Measurements from ENCODE around the gene PLXND1. TPM values are rescaled to one million over a fixed set of nuclear protein-coding genes. Genes with fewer than 3 reads are reported as not detected.

Gene PLXND1
- total RNA-seq, 2 donors from 2014 or later, result 47.7 to 135 TPM

GRCh38 chr3:129565902-129566301, 40.6 kb downstream of the PLXND1 start:
- H3K27ac ChIP-seq, result no peak overlapping the region
- ATAC-seq, result no peak
- 91 to 98% methylated on average over 7 of the region's 7 CpGs for WGBS, 2 donors
- H3K4me3 ChIP-seq, result no peak overlapping the region
- H3K4me1 ChIP-seq, result no peaks in the 10 kb centered on the region
- TF ChIP-seq, protein P1, sequence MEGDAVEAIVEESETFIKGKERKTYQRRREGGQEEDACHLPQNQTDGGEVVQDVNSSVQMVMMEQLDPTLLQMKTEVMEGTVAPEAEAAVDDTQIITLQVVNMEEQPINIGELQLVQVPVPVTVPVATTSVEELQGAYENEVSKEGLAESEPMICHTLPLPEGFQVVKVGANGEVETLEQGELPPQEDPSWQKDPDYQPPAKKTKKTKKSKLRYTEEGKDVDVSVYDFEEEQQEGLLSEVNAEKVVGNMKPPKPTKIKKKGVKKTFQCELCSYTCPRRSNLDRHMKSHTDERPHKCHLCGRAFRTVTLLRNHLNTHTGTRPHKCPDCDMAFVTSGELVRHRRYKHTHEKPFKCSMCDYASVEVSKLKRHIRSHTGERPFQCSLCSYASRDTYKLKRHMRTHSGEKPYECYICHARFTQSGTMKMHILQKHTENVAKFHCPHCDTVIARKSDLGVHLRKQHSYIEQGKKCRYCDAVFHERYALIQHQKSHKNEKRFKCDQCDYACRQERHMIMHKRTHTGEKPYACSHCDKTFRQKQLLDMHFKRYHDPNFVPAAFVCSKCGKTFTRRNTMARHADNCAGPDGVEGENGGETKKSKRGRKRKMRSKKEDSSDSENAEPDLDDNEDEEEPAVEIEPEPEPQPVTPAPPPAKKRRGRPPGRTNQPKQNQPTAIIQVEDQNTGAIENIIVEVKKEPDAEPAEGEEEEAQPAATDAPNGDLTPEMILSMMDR (IDR thresholded peaks at IDR 0.05), result no peak
- TF ChIP-seq POLR2A (IDR thresholded peaks at IDR 0.05), result no peak
- no peaks in the 10 kb centered on the region for H3K27me3 ChIP-seq
- H3K36me3 ChIP-seq (replicated peaks in 1 of 2; ENCODE audit: insufficient read depth in 1 of 2, low read depth in 2 of 2), result no peaks in the 10 kb centered on the region
- H3K9me3 ChIP-seq, result no peaks in the 10 kb centered on the region
- intact Hi-C loops (cut with DNase I), result no loop called here
- DNase-seq, result no peak

GRCh38 chr3:129564981-129565644, 41.4 kb downstream of the PLXND1 start:
- Histone ChIP-seq H3K9me3 (no peaks in the 10 kb centered on the region), H3K4me3 (no peak overlapping the region), H3K27ac (no peak overlapping the region), H3K27me3 (no peaks in the 10 kb centered on the region), H3K36me3 (replicated peaks in 1 of 2; ENCODE audit: insufficient read depth in 1 of 2, low read depth in 2 of 2) (no peaks in the 10 kb centered on the region), H3K4me1 (no peaks in the 10 kb centered on the region)
- no peak for DNase-seq
- 94 to 100% methylated on average over 4 to 20 of the region's 21 CpGs for WGBS, 2 donors
- intact Hi-C loops (cut with DNase I), result no loop called here
- ATAC-seq, result no peak
- no peak for TF ChIP-seq POLR2A (IDR thresholded peaks at IDR 0.05)
- TF ChIP-seq, protein P1 (IDR thresholded peaks at IDR 0.05), result no peak

DNA sequence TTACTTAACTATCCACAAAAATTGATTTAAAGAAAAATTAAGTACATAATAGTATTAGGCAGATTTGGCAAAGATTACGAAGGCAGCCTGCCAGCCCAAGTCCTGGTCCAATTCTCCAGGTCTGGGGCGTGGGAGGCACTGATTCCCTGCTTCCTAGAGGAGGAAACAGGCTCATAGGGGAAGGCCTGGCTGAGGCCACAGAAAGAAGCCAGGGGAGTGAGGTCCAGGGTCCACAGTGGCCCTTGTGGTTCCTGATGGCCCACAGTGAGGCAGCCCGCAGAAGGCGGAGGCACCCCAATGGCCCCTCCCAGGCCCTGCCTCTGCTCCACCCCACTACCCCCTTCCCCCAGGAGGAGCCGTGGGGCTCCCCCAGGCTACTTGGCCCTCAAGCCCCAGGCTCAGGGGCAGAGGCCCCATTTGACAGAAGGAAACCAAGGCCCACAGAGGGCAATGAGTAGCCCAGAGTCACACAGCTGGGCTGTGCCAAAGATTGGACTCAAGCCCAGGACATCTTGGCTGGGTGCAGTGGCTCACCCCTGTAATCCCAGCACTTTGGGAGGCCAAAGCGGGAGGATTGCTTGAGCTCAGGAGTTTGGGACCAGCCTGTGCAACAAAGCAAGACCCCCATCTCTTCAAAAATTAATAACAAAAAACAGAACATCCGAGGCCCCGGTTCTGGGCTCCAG, 42.5 kb downstream of the PLXND1 start:
- no peaks in the 10 kb centered on the region for H3K36me3 ChIP-seq (replicated peaks in 1 of 2; ENCODE audit: insufficient read depth in 1 of 2, low read depth in 2 of 2)

DNA sequence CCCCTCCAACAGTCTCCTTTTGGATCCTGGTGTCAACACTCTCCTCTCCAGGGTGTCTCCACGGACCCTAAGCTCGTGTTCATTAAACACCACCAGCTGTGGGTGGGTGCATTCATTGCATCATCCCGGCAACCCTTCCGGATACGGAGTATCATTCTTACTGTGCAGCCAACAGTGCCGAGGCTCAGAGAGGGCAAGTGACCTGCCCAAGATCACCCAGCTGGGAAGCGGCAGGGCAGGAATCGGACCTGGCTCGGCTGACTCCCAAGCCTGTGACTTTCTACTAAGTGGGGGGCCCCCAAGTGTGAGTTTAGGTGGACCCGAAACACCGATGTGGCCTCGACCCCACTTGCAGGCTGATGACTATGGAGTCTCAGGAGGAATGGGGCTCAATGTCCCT, 43.1 kb downstream of the PLXND1 start:
- Histone ChIP-seq H3K27me3 (no peaks in the 10 kb centered on the region), H3K4me1 (no peaks in the 10 kb centered on the region), H3K27ac (no peak overlapping the region), H3K4me3 (no peak overlapping the region), H3K9me3 (no peaks in the 10 kb centered on the region), H3K36me3 (replicated peaks in 1 of 2; ENCODE audit: insufficient read depth in 1 of 2, low read depth in 2 of 2) (no peaks in the 10 kb centered on the region)
- TF ChIP-seq, protein P1 (IDR thresholded peaks at IDR 0.05), result no peak
- TF ChIP-seq POLR2A (IDR thresholded peaks at IDR 0.05), result no peak
- DNase-seq, result no peak
- ATAC-seq, result no peak
- 94% methylated on average over 5 to 12 of the region's 12 CpGs for WGBS, 2 donors
- intact Hi-C loops (cut with DNase I), result no loop called here

More for the DNA sequence above, 42.5 kb downstream of the PLXND1 start:
- Histone ChIP-seq H3K9me3 (no peaks in the 10 kb centered on the region), H3K27me3 (no peaks in the 10 kb centered on the region), H3K4me3 (no peak overlapping the region), H3K4me1 (no peaks in the 10 kb centered on the region), H3K27ac (no peak overlapping the region)
- ATAC-seq (no peak), DNase-seq (no peak)
- intact Hi-C loops (cut with DNase I), result no loop called here
- no peak for TF ChIP-seq POLR2A (IDR thresholded peaks at IDR 0.05)
- TF ChIP-seq, protein P1 (IDR thresholded peaks at IDR 0.05), result no peak
- 84 to 86% methylated on average over 6 to 7 of the region's 8 CpGs for WGBS, 2 donors

Measured in body of pancreas (tissue), 4 donors.